GM19023 (cell line): ENCODE data around the gene PPM1H.
"Not testable (repeated sequence)": the region's sequence is repeated elsewhere in the genome, so short reads cannot be mapped to it uniquely, and the experiment has no call there.

Experiments used
- ATAC-seq: cut with Tn5 transposase; IDR thresholded peaks from one replicate; pipeline ENCODE4 v1.9.1; 2021; ENCODE audit warnings: mild to moderate bottlenecking, moderate library complexity; ENCODE audit not compliant: unreplicated experiment

The PPM1H gene

GRCh38 chr12:62739266-62740015 lies 195.5 kb downstream of the PPM1H start:
- ATAC-seq: no peak

DNA sequence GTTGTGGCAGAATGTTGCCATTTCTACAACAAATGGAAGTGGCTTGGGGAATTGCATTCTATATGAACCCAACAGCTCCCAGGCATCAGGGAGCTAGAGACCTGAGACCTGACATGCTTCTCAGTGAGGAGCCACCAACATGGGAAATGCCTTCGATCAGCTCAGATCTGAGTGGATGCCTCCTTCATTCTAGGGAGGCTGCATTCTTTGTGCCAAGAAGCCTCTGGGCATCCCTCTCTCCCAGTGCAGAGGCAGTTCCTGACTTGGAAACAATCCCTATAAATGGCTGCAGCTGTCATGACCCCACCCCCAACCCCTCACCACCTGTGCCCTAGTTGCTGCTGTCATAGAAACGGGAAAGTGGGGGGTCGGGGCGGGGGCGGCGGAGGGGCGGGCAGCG lies 196.3 kb downstream of the PPM1H start:
- ATAC-seq: no peak

- ATAC-seq: no peak
Measured at GRCh38 chr12:62738105-62738504, 196.8 kb downstream of the PPM1H start.

DNA sequence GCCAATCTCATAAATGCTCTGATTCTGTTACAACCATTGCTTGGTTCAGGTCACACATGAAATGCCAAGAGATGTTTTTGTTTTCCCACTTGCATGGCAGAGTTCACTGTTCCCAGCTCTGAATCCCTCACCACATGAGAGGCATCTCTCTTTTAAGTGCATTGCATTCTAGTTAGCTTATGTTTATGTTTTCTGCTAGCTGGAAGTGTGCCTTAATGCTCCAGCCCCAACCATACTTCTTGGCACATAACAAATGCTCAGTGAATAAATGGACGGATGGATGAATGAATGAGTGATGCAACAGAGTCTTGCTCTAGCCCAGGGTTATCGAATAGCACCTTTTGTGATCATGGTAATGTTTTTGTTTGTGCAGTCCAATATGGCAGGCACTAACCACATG lies 197.3 kb downstream of the PPM1H start:
- ATAC-seq: no peak

DNA sequence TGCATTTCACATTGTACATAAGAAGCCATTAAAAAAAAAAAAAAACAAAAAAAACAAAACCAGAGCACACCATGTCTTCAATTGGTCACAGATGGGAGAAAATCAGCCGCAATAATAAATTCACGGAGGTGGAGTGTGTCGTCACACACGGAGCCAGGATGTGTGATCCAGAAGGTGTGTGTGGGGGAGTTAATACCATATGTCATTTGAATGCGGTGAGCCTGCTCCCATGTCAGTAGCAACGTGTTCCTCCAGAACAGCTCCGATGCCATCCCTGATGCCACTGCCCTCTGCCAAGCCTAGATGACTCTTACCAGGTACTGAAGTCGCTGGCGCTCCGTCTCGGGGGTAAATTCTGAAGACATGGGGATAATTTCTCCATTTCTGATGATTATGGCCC lies 197.8 kb downstream of the PPM1H start:
- ATAC-seq: no peak

- no peak for ATAC-seq
Measured at GRCh38 chr12:62736596-62736995, 198.4 kb downstream of the PPM1H start.

- ATAC-seq: peak; percentile 43
Measured at GRCh38 chr12:62732861-62733427, 202.0 kb downstream of the PPM1H start.

DNA sequence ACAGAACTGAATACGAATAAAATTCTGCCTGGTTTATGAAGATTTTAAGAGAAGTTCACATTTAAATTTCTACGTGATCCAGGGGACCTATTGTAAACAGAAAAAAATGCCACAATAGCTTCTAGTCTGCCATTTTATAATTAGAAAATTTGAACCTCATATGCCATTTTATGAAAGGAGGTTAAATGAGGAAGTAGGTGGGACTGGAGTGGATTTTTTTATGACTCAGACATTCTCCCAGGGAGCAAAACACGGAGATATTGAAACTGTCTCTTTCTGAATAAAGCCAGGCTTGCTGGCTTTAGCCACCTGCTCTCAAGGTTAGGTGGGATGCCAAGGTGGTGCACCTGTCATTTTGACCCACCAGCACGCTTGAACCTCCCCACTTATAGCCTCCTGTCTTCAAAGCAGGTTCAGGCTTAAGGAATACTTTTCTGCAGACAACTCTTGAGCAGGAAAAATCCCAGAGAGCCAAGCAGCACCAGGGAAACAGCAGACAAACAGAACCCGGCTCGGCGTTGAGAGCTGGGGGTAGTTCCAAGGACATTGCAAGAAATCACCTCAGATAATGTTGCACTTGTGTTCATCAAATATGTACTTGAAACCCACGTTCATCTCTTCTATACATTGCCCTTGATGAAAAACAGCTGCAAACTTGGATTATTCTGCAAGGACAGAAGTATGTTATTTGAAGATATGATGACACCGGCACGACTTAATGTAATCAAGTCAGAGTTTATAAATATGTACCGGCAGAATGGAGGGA lies 203.7 kb downstream of the PPM1H start:
- no peak for ATAC-seq

DNA sequence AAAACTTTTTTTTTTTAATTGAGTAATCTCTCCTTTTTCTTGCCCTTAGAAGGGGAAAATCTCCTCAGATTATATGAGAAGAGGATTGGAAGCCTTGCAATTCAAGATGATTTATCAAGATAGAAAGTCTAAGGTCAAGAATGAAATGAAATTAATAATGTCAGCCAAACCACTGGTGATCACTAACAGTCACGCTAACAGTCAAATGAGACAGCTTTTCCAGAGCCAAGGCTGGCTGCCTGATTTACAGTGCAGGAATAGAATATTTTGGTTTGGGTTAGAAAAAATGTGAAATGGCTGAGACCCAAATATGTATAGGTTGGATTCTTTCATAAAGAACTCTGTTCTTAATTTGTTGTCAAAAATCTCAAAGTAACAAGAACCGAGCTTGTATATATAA lies 204.3 kb downstream of the PPM1H start:
- ATAC-seq: no peak

- ATAC-seq: not testable (repeated sequence)
Measured at GRCh38 chr12:62729579-62730544, 205.1 kb downstream of the PPM1H start.

GRCh38 chr12:62728741-62729140 lies 206.2 kb downstream of the PPM1H start:
- ATAC-seq: no peak

DNA sequence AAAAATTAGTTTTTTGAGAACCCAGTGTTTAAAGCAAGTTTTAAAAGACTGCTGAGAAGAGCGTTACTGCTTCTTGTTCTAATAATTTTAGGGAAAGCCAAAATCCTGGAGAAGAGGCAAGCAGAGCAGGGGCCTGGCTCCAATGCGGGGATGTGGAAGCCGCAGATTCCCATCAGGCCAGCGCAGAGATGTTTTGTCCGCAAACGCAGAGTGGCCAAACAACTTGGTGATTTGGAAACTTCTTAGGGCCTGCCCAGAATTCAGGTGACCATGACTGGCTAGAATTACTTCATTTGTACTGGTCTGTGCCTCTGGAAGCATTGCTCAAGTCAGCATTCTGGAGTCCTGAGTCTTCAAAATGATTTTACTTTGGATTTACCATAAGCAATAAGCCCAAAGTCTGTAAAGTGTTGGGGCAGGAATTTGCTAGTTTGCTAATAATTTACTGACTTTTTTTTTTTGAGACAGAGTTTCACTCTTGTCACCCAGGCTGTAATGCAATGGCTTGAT lies 208.4 kb downstream of the PPM1H start:
- ATAC-seq: no peak

GRCh38 chr12:62725781-62726180 lies 209.2 kb downstream of the PPM1H start:
- no peak for ATAC-seq

DNA sequence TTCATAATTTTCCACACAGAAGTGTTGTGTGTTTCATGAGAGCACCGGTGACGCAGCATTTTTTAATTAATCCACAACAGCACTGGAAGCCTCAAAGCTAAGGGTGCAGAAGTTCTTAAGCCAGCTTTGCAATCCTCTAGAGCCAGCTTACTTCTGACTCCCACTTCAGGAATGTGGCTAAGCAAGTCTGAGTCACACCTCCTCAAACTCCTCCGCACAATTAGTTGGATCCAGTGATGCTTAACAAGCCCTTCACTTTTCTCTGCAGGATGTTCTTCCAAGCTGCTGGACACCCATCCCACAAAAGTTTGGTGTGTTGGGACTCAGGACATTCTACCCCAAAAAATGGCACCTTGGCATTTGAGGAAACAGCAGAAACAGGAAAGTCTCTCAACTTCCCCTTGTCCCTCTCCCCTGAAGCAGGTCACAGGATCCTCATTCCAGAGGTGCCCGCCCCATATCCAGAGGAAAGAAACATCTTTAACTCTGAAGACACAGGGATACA lies 210.0 kb downstream of the PPM1H start:
- ATAC-seq: no peak

GRCh38 chr12:62724285-62724684 lies 210.7 kb downstream of the PPM1H start:
- ATAC-seq: no peak

- no peak for ATAC-seq
Measured at GRCh38 chr12:62722971-62723680, 211.8 kb downstream of the PPM1H start.

GRCh38 chr12:62720661-62721330 lies 214.2 kb downstream of the PPM1H start:
- no peak for ATAC-seq

DNA sequence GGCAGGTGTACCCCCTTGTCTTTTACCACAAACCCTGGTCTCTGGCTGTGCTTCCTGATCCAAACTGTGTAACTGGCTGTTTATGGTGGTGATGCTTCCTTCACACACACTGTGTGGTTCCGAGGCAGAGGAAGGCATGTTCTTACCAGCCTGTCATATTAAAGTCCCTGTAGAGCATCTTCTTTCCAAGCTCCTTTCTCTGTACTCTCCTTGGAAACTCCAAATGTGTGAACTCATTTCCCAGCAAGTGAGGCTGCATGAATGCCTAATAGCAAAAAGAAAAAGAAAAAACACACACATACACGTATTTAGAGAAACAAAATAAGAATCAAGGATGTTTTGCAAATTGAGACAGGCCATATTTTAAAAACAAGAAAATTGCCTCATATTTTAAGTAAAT lies 214.9 kb downstream of the PPM1H start:
- ATAC-seq: no peak

DNA sequence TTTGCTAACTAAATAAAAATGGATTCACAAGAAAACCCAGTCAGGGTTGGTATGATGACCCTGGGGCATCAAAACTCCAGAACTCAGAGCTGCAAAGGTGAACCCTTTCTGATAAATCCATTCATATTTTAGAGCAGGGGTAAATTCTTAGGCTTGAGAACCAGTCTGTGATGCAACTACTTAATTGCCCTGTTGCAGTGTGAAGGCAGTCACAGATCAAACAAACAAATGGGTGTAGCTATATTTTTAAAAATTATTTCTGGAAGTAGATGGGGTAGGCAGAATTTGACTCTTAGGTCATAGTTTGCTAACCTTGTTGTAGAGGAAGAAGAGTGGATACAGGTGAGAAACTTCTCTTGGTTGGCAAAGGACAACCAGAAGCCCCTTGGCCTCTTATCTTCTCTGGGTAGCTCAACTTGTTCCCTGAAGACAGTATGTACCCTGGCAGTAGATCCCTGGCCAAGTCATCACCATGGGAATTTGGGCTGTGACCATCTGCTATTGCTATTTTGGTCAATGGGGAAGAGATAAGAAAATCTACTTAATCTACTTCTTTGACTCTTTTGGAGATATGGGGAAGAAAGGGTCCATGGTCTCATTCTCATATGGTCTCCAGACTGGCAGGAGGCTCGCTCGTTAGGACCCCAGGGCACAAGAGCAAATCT lies 216.1 kb downstream of the PPM1H start:
- ATAC-seq: no peak
